SKM-1 (cell line): ENCODE measurements around the gene ADAMTSL3.
"Not testable (repeated sequence)": the region's sequence is repeated elsewhere in the genome, so short reads cannot be mapped to it uniquely, and the experiment has no call there.

Experiments
- DNase-seq: peaks from one replicate; lab custom pipeline; 2025; ENCODE audit not compliant: unreplicated experiment; lab: John Stamatoyannopoulos, UW

The ADAMTSL3 gene

DNA sequence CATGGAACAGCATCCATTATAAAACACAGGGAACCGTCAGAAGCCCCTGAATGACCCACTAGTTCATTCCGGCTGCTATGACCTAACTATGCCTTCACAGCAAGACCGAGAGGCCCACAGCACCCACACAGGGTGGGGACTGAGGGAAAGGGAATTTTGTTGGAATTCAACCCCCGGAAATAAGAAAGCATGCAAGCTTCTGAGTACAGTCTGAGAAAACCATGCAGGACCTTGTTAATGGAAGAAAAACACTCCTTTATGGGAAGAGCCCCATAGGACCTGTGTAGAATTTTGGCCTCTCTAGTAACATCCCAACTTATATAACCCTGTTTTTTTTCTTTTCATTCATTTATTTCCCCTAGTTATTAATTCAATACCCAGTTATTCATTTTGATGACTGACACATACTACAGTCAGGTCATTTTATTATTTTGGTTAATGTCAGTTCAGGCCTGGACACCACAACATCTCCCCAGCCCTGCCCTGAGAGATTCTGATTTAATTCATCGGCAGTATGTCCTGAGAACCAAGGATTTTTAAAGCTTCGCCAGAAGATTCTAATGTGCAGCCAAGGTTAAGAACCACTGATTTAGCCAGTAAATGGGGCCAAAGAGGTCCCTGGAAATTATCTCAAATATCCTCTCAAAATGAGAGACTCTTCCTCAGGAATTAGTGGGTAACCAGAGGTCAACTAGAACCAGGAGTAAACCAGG is 350.0 kb downstream of the ADAMTSL3 start:
- DNase-seq = no peak

DNA sequence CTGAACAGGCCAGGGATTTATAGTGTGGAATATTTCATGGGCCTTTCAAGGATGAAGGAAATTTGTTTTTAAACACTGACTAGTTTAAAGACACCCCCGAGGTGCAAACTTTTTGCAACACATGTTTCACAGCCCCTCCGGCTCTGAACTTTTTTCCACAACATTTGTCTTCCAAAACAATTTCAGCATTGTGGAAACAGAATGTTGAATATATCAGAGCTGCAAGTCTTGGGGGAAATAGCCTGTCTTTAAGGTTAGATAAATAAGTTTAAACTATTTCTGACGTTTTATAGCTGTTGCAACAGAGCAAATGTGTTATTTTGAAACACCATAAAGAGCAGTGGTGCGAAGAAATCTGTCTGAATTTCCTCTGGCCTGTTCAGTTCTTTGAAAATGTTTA is 352.5 kb downstream of the ADAMTSL3 start:
- DNase-seq = no peak

DNA sequence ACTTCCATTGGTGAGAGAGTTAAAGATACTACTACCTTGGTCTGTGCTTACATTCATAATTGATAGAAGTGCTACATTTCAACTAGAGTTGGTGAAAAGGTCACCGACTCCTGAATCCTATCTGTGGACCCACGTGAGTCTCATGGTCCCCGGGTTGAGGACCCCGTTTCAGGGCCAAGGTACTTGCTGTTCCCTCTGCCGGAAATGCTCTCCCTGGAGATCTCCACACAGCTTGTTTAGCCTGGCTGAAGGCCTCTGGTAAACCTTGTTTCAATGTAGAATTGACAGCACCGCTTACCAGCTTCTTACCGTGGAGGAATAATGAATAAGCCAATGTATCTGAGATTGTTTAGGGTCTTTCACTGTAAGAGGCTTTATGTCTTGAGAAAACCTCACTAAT is 355.7 kb downstream of the ADAMTSL3 start:
- DNase-seq = no peak

DNA sequence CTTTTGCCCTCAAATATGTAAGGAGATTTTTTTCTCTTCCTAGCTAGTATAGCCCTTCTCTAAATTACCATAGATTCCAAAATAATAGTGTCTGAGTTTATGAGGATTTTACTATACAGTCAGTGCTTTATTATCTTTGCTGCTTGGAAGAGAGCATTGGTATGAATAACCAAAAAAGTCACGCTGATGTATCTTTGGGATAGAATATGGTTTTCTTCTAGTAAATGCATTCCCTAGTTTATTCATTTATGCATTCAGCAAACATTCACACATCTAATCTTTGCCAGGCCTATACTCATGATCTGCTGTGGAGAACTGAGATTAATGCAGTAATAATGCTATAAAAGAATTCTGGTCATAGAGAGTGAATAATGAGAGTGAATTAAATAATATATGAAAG is 356.3 kb downstream of the ADAMTSL3 start:
- no peak for DNase-seq

DNA sequence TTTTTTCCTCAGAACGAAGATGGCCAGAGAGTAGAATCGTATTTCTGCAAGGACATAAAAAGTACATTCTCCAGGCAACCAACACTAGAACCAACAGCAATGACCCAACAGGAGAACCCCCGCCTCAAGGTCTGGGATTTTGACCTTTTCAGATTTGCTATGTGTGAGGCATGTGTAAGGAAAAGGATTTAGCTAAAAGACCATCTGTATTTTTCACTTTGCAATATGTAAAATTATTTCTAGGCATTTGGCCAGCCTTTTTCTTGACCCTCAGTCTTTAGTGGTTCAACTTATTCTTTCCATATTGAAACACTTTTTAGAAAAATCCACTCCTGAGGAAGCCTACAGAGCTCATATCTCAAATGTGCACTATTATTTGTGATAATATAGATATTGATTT is 362.4 kb downstream of the ADAMTSL3 start:
- no peak for DNase-seq

DNA sequence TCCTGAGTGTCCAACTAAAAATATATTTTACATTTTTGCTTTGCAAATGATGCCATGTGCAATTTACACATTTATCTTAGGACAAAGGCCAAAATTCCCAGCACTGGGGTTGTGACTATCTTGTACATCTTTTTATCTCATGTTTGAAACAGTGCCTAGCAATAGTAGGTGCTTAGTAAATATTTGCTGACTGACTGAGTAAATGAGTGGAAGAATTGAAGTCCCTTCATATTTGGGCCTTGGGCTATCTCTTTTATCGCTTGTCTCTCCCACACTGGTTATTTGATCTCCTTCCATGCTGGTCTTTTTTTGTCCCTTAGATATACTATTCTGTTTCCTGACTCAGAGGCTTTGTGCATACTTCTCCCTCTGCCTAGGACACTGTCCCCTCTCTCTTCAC is 368.6 kb downstream of the ADAMTSL3 start:
- no peak for DNase-seq

DNA sequence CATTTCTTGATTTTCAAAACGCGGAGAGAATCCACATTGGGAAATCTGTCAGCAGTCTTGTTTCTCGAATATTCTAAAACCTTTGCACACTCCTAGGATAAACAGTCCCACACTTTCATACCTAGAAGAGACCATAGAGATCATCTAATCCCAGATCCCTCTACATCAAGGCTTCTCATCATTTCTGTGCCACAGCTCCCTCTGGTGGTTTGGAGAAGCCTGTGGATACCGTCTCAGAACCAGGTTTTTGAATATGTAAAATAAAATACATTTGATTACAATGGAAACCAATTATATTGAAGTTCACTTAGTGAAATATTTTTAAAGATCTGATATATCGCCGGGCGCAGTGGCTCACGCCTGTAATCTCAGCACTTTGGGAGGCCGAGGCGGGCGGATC is 369.7 kb downstream of the ADAMTSL3 start:
- no peak for DNase-seq

DNA sequence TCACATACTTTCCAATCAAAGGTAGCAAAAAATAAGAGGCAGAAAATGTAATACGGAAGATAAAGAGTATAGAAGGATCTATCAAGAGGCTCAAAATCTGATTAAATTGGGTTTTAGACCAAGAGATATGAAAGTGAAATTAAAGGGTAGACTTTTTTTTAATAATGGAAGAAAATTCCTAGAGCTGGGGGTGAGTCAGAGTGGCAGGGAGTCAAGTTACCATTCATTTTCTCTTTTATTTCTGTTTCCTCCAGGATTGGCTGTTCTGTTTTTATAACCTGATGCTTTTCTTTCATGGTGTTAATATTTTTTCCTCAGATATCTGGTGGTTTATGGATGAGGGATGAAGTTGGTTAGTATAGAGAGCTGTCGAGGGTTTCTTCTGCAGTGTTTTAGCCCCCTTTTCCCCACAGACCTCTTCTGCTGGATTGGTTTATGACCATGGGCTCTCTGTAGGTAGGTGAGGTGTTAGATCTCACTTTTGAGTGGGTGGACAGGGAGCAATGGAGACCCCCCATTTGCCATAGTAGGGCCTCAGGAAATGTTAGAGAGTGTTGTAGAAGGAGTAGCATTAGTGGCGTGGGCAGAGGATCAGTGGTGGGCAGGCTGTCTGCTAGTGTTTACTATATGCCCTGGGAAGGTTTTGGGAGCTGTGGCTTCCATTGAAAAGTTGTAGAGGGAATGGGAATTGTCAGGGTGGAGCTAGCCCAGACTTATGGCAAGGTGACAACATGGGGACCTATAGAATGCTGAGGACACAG is 380.1 kb downstream of the ADAMTSL3 start:
- no peak for DNase-seq

DNA sequence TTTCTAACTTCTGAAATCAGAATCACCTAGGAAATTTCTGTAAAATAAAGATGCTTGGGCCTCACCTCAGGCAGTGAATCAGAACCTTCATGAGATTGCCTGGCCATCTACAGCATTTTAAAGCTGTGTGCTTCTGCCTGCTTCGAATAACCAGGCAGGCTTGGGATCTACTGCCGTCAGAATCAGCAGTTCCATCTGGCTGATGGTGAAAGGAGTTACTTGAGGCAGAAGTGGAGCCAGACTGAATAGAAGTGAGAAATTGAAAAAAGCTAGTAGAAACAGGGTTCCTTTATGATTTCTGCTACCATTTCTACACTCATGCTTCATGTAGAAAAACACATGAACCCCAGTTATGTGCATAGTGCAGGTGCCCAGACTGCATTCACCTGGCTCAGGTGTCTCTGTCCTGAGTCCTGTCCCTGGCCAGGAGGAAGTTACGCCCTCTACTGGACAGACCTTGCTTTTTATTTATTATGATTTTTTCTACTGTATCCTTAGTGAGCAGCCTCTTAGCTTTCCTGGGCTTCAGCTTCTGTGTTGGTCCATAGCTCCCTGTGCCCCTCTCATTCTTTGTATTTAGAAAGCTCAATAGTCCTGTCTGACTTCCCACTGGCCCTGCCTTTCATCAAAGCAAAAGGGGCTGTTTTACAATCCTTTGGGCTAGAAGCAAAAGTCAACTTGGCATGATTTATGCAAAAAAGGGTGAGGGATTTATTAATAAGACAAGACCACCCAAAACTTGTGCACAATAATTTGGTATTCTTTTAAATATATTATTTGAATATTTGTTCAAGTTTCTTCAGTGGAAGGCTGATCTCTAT is 380.9 kb downstream of the ADAMTSL3 start:
- DNase-seq = no peak

DNA sequence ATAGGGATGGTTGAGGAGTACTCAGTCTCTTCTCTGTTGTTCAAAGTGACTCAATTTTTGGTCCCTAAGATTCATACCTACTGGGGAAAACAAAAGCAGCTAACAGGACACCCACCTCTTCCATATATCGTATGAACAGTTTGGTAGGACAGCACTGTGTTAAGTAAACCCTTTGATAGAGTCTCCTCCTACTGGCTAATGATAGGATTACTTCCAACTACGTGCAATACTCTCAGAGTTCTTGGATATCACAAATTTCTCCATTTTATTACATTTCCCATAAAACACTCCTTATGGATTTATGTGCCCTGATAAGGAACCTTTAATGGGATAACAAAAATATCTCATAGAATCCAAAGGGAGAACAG is 381.5 kb downstream of the ADAMTSL3 start:
- DNase-seq = peak; percentile 43

DNA sequence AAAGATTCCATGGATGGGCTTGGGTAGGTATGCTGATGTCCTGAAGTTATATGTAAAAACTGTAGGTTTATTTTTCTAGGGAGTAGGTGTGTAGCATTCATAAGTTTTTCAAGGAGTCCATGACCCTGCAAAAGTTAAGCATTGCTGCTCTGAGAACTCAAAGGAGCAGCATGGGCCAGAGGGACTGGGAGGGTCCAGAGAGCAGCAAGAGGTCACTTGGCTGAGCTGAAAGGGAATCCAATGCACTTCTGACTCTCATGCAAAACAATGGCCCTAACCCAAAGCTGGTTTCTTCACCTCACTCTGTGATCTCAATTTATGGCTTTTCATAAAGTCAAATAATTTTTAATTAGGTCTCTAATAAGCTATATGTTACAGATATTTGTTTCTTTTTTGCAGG is 383.4 kb downstream of the ADAMTSL3 start:
- DNase-seq = no peak

DNA sequence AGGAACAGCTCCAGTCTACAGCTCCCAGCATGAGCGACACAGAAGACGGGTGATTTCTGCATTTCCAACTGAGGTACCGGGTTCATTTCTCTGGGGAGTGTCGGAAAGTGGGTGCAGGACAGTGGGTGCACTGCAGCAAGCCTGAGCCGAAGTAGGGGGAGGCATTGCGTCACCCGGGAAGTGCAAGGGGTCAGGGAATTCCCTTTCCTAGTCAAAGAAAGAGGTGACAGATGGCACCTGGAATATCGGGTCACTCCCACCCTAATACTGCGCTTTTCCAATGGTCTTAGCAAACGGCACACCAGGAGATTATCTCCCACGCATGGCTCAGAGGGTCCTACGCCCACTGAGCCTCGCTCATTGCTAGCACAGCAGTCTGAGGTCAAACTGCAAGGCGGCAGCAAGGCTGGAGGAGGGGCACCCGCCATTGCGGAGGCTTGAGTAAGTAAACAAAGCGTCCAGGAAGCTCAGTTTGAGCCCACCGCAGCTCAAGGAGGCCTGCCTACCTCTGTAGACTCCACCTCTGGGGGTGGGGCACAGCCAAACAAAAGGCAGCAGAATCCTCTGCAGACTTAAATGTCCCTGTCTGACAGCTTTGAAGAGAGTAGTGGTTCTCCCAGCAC is 388.6 kb downstream of the ADAMTSL3 start:
- DNase-seq = not testable (repeated sequence)

DNA sequence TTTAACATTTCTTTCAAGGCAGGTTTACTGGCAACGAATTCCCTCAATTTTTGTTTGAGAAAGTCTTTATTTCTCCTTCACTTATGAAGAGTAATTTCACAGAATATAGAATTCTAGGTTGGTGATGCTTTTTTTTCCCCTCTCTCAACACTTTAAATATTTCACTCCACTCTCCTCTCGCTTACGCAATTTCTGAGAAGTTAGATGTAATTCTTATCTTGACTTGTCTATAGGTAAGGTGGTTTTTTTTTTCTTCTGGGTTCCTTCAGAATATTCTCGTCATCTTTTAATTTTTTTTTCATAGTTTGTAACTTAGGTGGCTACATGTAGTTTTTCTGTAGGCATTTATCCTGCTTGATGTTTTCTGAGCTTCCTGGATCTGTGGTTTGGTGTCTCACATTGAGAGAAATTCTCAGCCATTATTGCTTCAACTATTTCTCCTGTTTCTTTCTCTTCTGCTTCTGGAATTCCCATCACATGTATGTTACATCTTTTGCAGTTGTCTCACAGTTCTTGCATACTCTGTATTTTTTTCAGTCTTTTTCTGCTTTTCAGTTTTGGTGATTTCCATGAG is 392.2 kb downstream of the ADAMTSL3 start:
- DNase-seq = no peak

DNA sequence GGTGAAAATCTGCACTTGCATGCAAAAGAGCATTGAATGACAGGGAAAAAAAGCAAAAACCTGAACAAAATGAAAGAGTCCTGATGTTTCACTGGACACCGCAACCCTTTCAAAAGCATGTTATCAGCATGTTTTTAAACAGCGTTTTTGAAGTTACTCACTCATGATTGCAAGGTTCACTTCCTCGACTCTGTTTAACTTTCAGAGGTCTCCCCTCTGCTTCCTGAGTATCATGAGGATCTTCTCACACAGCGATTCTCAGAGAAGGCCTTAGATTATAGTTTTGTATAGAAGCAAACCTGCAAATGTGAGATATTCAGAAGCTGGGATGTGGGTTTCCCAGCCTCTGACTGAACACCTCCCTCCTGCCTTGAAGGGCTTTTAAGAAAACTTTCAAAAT is 395.6 kb downstream of the ADAMTSL3 start:
- DNase-seq = not testable (repeated sequence)

DNA sequence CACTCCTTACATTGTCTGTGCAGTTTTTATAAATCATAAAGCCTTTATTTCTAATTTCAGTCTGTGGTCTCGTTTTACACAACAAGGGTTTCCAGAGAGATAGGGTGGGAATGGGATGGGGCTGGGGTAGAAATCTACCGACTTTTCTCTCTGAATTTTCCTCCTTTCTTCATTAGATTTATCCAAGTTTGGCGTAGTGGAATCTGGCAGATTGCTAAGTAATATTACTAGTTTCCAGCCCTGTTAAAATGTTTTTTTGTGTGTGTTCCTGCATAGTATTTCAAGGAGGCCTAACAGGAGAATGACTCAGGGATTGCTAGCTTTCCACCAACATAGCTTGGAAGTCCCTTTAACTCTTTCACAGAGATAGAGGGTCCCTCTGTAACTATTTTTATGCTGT is 396.2 kb downstream of the ADAMTSL3 start:
- no peak for DNase-seq

DNA sequence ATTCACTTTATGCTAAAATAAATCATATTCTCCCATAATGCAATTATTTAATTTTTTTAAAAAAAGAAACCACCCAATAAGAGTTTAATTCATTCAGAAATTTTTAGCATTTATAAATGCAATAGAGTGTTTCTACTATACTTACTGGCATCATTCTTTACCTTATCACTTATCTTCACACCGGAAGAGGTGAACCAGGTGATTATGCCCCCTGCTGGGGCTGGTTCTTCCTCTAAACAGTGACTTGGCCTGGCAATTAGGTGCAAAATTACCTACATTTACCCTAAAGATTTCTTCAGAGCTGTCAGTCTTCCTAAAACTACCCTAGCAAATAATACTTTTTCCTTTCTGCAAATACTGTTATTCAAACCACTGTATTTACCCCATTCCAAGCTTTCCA is 397.2 kb downstream of the ADAMTSL3 start:
- not testable (repeated sequence) for DNase-seq

DNA sequence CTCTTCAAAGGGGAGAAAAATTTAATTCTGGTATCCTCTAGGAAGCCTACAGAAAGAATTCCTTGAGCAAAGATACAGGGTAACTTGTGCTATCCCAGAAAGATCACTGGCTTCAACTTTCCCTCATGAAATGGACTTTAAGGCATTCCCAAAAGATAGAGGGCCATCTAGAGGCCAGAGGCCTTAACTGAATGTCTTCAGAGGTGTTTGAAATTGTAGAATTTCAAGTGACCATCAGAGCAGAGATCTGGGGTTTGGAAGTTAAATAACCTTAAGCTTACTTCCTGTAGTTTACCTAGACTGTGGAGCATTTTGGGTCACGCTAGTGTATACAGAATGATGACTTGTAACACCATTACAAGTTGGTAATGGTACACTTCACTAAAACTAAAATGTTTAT is 400.6 kb downstream of the ADAMTSL3 start:
- DNase-seq = not testable (repeated sequence)

DNA sequence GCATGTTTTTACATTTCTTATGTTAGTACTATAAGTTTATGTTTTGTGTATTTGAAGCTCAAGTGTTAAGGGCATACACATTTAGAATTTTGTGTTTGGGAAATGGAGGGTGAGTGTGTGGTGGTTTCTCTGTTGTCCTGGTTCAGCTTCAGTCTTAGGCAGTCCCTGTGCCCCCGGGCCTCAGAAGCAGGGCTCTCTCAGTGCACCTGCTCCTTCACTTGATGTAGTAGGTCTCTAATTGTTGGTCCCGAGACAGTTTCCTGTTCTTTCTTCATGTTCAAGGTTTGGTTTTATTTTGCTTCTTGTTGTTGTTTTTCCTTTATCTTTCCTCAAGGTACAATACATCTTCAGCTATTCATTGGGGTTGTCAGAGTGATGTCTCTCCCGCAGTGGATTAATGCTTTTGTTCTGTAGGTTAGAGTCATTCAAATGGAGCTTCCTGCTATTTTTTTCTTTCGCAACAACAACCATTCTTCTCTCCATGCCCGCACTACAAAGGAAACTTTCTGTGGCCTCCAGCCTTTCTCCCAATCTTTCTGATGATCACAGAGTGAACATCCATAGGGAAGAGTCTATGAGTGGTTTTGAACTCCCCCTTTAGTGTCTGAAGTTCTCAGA is 403.9 kb downstream of the ADAMTSL3 start:
- DNase-seq = no peak

DNA sequence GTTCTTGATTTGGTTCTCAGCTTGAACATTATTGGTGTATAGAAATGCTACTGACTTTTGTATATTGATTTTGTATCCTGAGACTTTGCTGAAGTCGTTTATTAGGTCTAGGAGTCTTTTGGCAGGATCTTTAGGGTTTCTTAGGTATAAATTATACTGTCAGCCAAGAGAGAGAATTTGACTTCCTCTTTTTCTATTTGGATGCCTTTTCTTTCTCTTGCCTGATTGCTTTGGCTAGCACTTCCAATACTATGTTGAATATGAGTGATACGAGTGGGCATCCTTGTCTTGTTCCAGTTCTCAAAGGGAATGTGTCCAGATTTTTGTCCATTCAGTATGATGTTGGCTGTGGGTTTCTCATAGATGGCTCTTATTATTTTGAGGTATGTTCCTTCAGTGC is 409.8 kb downstream of the ADAMTSL3 start:
- not testable (repeated sequence) for DNase-seq

DNA sequence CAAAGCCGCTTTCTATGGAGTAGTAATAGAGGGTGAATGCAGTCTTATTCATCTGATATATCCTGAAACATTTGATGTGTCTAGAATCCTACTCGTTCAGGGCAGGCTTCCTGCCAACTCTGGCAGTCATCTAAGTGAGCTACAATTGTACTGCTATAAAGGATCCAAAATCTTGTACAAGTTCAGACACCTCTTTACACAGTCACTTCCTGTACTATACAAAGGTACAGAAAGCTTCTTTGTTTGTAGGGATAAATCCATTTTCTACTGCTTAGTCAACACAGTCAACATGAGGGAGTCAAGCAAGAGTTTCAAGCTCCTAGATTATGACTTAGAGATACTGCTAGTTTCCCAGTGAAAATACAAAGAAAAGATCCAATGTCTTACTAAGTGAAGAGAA is 414.8 kb downstream of the ADAMTSL3 start:
- not testable (repeated sequence) for DNase-seq

DNA sequence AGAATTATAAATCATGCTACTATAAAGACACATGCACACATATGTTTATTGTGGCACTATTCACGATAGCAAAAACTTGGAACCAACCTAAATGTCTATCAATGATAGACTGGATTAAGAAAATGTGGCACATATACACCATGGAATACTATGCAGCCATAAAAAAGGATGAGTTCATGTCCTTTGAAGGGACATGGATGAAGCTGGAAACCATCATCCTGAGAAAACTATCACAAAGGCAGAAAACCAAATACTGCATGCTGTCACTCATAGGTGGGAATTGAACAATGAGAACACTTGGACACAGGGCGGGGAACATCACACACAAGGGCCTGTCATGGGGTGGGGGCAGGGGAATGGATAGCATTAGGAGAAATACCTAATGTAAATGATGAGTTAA is 424.1 kb downstream of the ADAMTSL3 start:
- not testable (repeated sequence) for DNase-seq
